Measurements from ENCODE around the gene DGKG. TPM values are rescaled to one million over a fixed set of nuclear protein-coding genes. Genes with fewer than 3 reads are reported as not detected.

Gene DGKG
- polyA plus RNA-seq, 3 donors = 4.2 to 9.2 (median 4.3) TPM

DNA sequence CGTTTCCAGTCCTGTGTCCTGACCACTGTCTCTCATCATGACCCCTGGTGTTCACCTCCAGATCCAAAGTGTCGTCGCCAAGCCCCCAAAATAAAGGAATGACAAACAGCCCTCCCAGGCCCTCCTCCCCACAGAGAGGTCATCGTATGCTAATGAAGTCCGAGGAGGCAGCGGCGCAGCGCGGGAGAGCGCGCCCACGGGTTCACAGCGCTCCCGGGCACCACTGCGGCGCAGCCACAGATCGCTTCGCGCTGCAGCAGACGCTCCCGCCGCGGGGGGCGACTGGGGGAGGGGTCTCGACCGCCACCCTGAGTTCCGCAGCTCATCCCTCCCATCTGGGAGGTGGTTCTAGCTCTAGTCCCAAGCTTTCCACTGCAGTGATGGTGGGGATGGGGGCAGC, 1.3 kb downstream of the DGKG start:
- TF ChIP-seq, protein P1, sequence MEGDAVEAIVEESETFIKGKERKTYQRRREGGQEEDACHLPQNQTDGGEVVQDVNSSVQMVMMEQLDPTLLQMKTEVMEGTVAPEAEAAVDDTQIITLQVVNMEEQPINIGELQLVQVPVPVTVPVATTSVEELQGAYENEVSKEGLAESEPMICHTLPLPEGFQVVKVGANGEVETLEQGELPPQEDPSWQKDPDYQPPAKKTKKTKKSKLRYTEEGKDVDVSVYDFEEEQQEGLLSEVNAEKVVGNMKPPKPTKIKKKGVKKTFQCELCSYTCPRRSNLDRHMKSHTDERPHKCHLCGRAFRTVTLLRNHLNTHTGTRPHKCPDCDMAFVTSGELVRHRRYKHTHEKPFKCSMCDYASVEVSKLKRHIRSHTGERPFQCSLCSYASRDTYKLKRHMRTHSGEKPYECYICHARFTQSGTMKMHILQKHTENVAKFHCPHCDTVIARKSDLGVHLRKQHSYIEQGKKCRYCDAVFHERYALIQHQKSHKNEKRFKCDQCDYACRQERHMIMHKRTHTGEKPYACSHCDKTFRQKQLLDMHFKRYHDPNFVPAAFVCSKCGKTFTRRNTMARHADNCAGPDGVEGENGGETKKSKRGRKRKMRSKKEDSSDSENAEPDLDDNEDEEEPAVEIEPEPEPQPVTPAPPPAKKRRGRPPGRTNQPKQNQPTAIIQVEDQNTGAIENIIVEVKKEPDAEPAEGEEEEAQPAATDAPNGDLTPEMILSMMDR (IDR thresholded peaks at IDR 0.05) = no peak
- Histone ChIP-seq H3K9ac (ENCODE audit: insufficient read depth, low read length, poor library complexity, severe bottlenecking) (peak overlapping the region; percentile 77), H3K36me3 (replicated peaks in 1 of 2; ENCODE audit: control insufficient read depth in 1 of 2, insufficient read depth in 2 of 2, low read length in 2 of 2) (no peaks in the 10 kb centered on the region), H3K4me2 (replicated peaks; ENCODE audit: extremely low read depth, low read length, poor library complexity, severe bottlenecking) (peak overlapping the region; percentile 97), H3K9me3 (replicated peaks in 1 of 2; ENCODE audit: control insufficient read depth in 1 of 2, insufficient read depth in 1 of 2, low read length in 2 of 2) (no peaks in the 10 kb centered on the region), H2AFZ (ENCODE audit: insufficient read depth, low read depth, low read length, poor library complexity, severe bottlenecking) (peak overlapping the region; percentile 83), H3K79me2 (ENCODE audit: insufficient read depth, low read length) (peaks cover 75% of the 10 kb centered on the region), H4K20me1 (ENCODE audit: insufficient read depth, low read length) (peaks cover 48% of the 10 kb centered on the region), H3K4me1 (ENCODE audit: control insufficient read depth in 1 of 2, insufficient read depth in 2 of 2, low read length in 2 of 2) (peaks cover 64 to 66% of the 10 kb centered on the region in 2 donors), H3K27me3 (ENCODE audit: control insufficient read depth in 2 of 2, insufficient read depth in 2 of 2, low read length in 2 of 2) (no peaks in the 10 kb centered on the region), H3K27ac (ENCODE audit: low read depth in 1 of 2, low read length in 2 of 2) (peak overlapping the region; percentile 63 to 83), H3K4me3 (replicated peaks in 1 of 3; ENCODE audit: low read depth in 2 of 3, low read length in 3 of 3) (peak overlapping the region; percentile 82 to 91 (median 82))
- peak in 1 of 3 donors; percentile 14 for DNase-seq
- intact Hi-C loops (cut with micrococcal nuclease) = loop anchor here in 1 of 2 donors (2.0 kb wide), 1 partner anchor 14 kb away; no protein-coding TSS in a partner anchor
- H3K4me3 Mint-ChIP-seq = peak overlapping the region; percentile 91 to 94
- H3K9me3 Mint-ChIP-seq = no peaks in the 10 kb centered on the region
- H3K27me3 Mint-ChIP-seq (ENCODE audit: low read depth in 3 of 3) = no peaks in the 10 kb centered on the region
- 2% methylated on average over 20 of the region's 27 CpGs for WGBS (ENCODE audit: insufficient coverage)
- peaks cover 87% of the 10 kb centered on the region for H3K4me1 Mint-ChIP-seq
- peaks cover 3 to 6% of the 10 kb centered on the region in 2 donors for H3K36me3 Mint-ChIP-seq
- peak overlapping the region; percentile 75 to 94 (median 86) for H3K27ac Mint-ChIP-seq

DNA sequence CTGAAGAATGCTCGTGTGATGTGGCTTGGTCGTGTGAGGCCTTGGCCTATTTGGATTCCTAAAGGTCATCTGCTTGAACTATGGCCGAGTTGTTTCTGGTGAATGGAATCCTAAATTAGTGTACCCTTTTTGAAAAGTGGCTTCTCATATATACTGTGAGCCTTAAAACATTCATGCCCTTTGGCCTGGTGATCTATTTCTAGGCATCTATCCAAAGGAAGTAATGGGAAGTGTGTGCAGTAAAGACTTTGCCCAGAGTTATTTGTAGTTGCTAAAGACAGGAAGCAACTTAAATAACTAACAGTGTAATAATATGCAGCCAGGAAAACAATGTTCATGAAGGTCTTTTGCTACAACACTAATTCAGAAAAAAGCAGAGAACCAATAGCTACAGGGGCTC, 3.0 kb downstream of the DGKG start:
- Mint-ChIP-seq H3K9me3 (no peaks in the 10 kb centered on the region), H3K4me1 (peaks cover 85% of the 10 kb centered on the region), H3K27ac (peak overlapping the region in 5 of 7 donors; percentile 1 to 68 (median 18)), H3K4me3 (no peak overlapping the region), H3K27me3 (ENCODE audit: low read depth in 3 of 3) (no peaks in the 10 kb centered on the region), H3K36me3 (peaks cover 3 to 6% of the 10 kb centered on the region in 2 donors)
- intact Hi-C loops (cut with micrococcal nuclease) = no loop called here
- Histone ChIP-seq H3K79me2 (ENCODE audit: insufficient read depth, low read length) (peaks cover 88% of the 10 kb centered on the region), H3K9me3 (replicated peaks in 1 of 2; ENCODE audit: control insufficient read depth in 1 of 2, insufficient read depth in 1 of 2, low read length in 2 of 2) (no peaks in the 10 kb centered on the region), H3K27ac (ENCODE audit: low read depth in 1 of 2, low read length in 2 of 2) (peak overlapping the region in 1 of 2 donors; percentile 28), H3K4me3 (replicated peaks in 1 of 3; ENCODE audit: low read depth in 2 of 3, low read length in 3 of 3) (peak overlapping the region in 1 of 3 experiments; percentile 30), H2AFZ (ENCODE audit: insufficient read depth, low read depth, low read length, poor library complexity, severe bottlenecking) (no peak overlapping the region), H3K4me1 (ENCODE audit: control insufficient read depth in 1 of 2, insufficient read depth in 2 of 2, low read length in 2 of 2) (peaks cover 57 to 61% of the 10 kb centered on the region in 2 donors), H4K20me1 (ENCODE audit: insufficient read depth, low read length) (peaks cover 65% of the 10 kb centered on the region), H3K36me3 (replicated peaks in 1 of 2; ENCODE audit: control insufficient read depth in 1 of 2, insufficient read depth in 2 of 2, low read length in 2 of 2) (no peaks in the 10 kb centered on the region), H3K9ac (ENCODE audit: insufficient read depth, low read length, poor library complexity, severe bottlenecking) (no peak overlapping the region), H3K4me2 (replicated peaks; ENCODE audit: extremely low read depth, low read length, poor library complexity, severe bottlenecking) (peak overlapping the region; percentile 47), H3K27me3 (ENCODE audit: control insufficient read depth in 2 of 2, insufficient read depth in 2 of 2, low read length in 2 of 2) (no peaks in the 10 kb centered on the region)
- 63% methylated on average over 2 of the region's 3 CpGs for whole genome bisulfite sequencing (ENCODE audit: insufficient coverage)
- DNase-seq = no peak
- TF ChIP-seq, protein P1 (IDR thresholded peaks at IDR 0.05) = no peak
